ENCODE measurements around the gene MSRB3. TPM values are rescaled to one million over a fixed set of nuclear protein-coding genes. Genes with fewer than 3 reads are reported as not detected.
"Not testable (repeated sequence)": the region's sequence is repeated elsewhere in the genome, so short reads cannot be mapped to it uniquely, and the experiment has no call there.

Gene MSRB3
- total RNA-seq, 1 donor from 2014 or later, result 3.7 TPM

GRCh38 chr12:65477721-65478120 lies 199.2 kb downstream of the MSRB3 start:
- Histone ChIP-seq H3K4me1 (no peaks in the 10 kb centered on the region), H3K9me3 (ENCODE audit: low read depth) (no peaks in the 10 kb centered on the region), H3F3A (ENCODE audit: low read depth) (no peaks in the 10 kb centered on the region), H3K9ac (no peak overlapping the region), H3K27ac (no peak overlapping the region), H3K27me3 (no peaks in the 10 kb centered on the region), H4K20me1 (ENCODE audit: low read depth) (no peaks in the 10 kb centered on the region), H3K4me2 (no peak overlapping the region), H3K4me3 (no peak overlapping the region), H3K36me3 (no peaks in the 10 kb centered on the region), H3K79me2 (ENCODE audit: low read depth) (no peaks in the 10 kb centered on the region), H2AFZ (replicated peaks) (no peak overlapping the region)
- no peak overlapping the region for H3K4me3 Mint-ChIP-seq
- no peaks in the 10 kb centered on the region for H3K27me3 Mint-ChIP-seq (ENCODE audit: insufficient read depth, low read depth)
- H3K9me3 Mint-ChIP-seq, result peaks cover 2% of the 10 kb centered on the region
- no peaks in the 10 kb centered on the region for H3K4me1 Mint-ChIP-seq
- no peak overlapping the region for H3K27ac Mint-ChIP-seq
- no peak for DNase-seq (ENCODE audit: low spot score)
- H3K36me3 Mint-ChIP-seq, result peaks cover 2% of the 10 kb centered on the region
- TF ChIP-seq EZH2 (IDR thresholded peaks at IDR 0.05), result no peak
- TF ChIP-seq EZH2phosphoT487 (IDR thresholded peaks at IDR 0.05), result no peak
- no peak for TF ChIP-seq CTCF (IDR thresholded peaks at IDR 0.05)

GRCh38 chr12:65483891-65484516 lies 205.5 kb downstream of the MSRB3 start:
- not testable (repeated sequence) for H4K20me1 ChIP-seq (ENCODE audit: low read depth); H3K27me3 Mint-ChIP-seq (ENCODE audit: insufficient read depth, low read depth); H3K79me2 ChIP-seq (ENCODE audit: low read depth); H3K27me3 ChIP-seq; H3F3A ChIP-seq (ENCODE audit: low read depth); H3K4me1 Mint-ChIP-seq; DNase-seq (ENCODE audit: low spot score); H3K36me3 ChIP-seq; H3K9ac ChIP-seq; H3K4me3 Mint-ChIP-seq; H2AFZ ChIP-seq (replicated peaks); H3K4me1 ChIP-seq; H3K4me2 ChIP-seq; H3K4me3 ChIP-seq; H3K27ac Mint-ChIP-seq; H3K27ac ChIP-seq
- H3K9me3 Mint-ChIP-seq, result peaks cover 27% of the 10 kb centered on the region
- H3K9me3 ChIP-seq (ENCODE audit: low read depth), result peaks cover 14% of the 10 kb centered on the region
- H3K36me3 Mint-ChIP-seq, result peaks cover 10% of the 10 kb centered on the region

- Histone ChIP-seq H3K27ac (no peak overlapping the region), H3K4me1 (no peaks in the 10 kb centered on the region), H3K4me2 (no peak overlapping the region), H4K20me1 (ENCODE audit: low read depth) (no peaks in the 10 kb centered on the region), H3F3A (ENCODE audit: low read depth) (no peaks in the 10 kb centered on the region), H3K9ac (no peak overlapping the region), H3K4me3 (no peak overlapping the region), H2AFZ (replicated peaks) (no peak overlapping the region), H3K36me3 (no peaks in the 10 kb centered on the region), H3K79me2 (ENCODE audit: low read depth) (no peaks in the 10 kb centered on the region), H3K27me3 (no peaks in the 10 kb centered on the region), H3K9me3 (ENCODE audit: low read depth) (peaks cover 12% of the 10 kb centered on the region)
- peaks cover 5% of the 10 kb centered on the region for H3K36me3 Mint-ChIP-seq
- no peak overlapping the region for H3K4me3 Mint-ChIP-seq
- no peaks in the 10 kb centered on the region for H3K4me1 Mint-ChIP-seq
- no peak overlapping the region for H3K27ac Mint-ChIP-seq
- peaks cover 20% of the 10 kb centered on the region for H3K9me3 Mint-ChIP-seq
- peaks cover 5% of the 10 kb centered on the region for H3K27me3 Mint-ChIP-seq (ENCODE audit: insufficient read depth, low read depth)
- no peak for DNase-seq (ENCODE audit: low spot score)
- no peak for TF ChIP-seq EZH2 (IDR thresholded peaks at IDR 0.05)
Observed at GRCh38 chr12:65488197-65488596, 209.7 kb downstream of the MSRB3 start.

GRCh38 chr12:65490250-65490649 lies 211.8 kb downstream of the MSRB3 start:
- no peaks in the 10 kb centered on the region for H3F3A ChIP-seq (ENCODE audit: low read depth)
- H3K79me2 ChIP-seq (ENCODE audit: low read depth), result no peaks in the 10 kb centered on the region
- H3K4me3 Mint-ChIP-seq, result no peak overlapping the region
- no peak overlapping the region for H3K27ac Mint-ChIP-seq
- H3K4me3 ChIP-seq, result no peak overlapping the region
- H3K4me1 ChIP-seq, result no peaks in the 10 kb centered on the region
- H2AFZ ChIP-seq (replicated peaks), result no peak overlapping the region
- H3K27me3 ChIP-seq, result no peaks in the 10 kb centered on the region
- no peaks in the 10 kb centered on the region for H4K20me1 ChIP-seq (ENCODE audit: low read depth)
- peaks cover 14% of the 10 kb centered on the region for H3K4me1 Mint-ChIP-seq
- H3K27ac ChIP-seq, result no peak overlapping the region
- no peak overlapping the region for H3K9ac ChIP-seq
- H3K9me3 Mint-ChIP-seq, result peaks cover 4% of the 10 kb centered on the region
- H3K4me2 ChIP-seq, result no peak overlapping the region
- TF ChIP-seq CTCF (IDR thresholded peaks at IDR 0.05) (no peak), EZH2phosphoT487 (IDR thresholded peaks at IDR 0.05) (no peak), EZH2 (IDR thresholded peaks at IDR 0.05) (no peak)
- H3K9me3 ChIP-seq (ENCODE audit: low read depth), result no peaks in the 10 kb centered on the region
- H3K27me3 Mint-ChIP-seq (ENCODE audit: insufficient read depth, low read depth), result peaks cover 7% of the 10 kb centered on the region
- peaks cover under 1% of the 10 kb centered on the region for H3K36me3 Mint-ChIP-seq
- H3K36me3 ChIP-seq, result no peaks in the 10 kb centered on the region
- DNase-seq (ENCODE audit: low spot score), result no peak
